NCI-H1417 treated with DMSO at 0.1 percent for 48 hours (cell line): ENCODE measurements around the gene ACLY.
"Not testable (repeated sequence)": the region's sequence is repeated elsewhere in the genome, so short reads cannot be mapped to it uniquely, and the experiment has no call there.

Experiments
- DNase-seq: peaks from one replicate; lab custom pipeline; 2025; lab: John Stamatoyannopoulos, UW

Gene ACLY

DNA sequence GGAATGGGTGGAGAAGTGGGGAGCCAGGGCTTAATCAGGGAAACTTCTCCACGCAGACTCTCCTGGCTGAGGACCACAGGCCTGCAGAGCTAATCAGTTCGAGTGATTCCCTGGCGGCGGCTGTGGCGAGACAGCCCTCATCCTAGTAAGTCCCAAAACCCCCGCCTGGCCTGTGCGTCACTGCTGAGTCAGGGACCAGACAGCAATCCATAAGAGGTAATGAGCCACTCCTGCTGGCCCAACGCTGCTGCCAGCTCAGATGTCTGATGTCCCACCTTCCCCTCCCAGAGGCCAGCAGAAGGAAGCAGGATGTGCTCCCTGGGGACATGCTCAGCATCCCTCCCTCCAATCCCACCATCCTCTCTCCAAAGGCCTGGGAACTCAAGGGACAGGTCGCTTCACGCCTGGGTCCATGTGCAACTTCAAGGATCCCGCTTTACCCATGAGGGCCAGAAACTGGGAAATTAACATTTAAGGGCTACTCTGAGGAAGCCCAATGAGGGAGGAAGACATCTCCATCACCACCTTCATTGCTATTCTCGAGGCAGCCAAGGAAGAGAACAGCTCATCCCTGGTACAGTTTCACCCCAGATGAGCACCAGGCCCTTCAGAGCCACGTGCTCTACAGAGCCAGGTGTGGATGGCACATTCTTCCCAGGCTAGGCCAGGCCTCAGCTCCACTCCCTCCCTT, 7.9 kb downstream of the ACLY start:
- no peak for DNase-seq

DNA sequence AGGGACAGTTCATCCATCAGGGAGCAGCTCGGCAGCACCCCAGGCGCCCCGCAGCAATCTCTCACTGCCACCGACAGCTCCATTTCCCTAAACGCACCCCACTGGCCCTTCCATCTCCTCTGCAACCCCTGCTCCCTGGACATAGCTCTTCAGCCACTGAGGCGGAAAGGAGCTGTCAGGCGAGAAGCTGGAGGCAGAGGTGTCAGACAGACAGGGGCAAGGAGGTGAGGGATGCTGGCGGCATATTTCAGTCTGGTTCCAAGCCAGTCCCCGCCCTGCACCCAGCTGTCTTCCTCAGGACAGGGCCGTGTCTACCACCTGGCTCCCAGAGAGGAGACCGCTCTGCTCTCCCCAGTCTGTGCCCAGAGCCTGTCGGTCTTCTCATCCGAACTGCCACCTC, 9.7 kb downstream of the ACLY start:
- DNase-seq: no peak

DNA sequence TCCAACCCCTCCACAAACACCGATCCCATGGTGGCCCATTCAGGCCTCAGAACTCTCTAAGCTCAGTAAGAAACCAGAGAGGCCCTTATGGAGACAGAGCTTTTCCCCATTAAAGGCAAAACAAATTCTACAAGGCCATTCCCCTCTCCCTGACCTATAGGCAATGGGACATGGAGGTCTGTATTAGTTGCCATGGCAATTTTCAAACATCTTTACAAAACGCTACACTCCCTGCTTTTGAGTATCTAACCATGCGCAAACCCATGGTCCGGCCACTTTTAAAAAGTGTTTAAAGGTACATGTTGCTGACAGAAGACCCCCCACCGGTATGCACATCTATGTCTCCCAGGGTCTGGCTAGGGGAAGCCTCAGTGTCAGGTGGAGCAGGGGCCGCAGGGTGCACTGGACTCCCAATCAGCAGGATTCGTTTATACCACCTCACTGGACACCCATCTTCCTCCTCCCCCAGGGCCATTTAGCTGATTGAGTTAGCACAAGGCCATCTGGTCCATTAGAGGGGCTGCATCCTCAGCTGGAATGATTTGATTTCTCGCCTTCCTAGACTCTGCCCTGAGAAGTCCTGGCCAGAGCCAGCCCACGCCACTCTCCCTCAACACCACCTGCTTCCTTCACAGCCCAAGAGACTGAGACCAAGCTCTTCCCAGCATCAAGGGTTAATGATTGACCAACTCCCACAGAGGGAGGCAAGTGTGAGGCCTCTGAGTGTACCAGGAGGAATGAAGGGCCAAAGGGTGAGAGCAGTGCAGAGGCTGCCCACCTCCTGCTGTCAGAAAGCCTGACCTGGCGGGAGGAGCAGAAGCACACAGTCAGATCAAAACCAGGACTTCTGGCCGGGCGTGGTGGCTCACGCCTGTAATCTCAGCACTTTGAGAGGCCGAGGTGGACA, 10.9 kb downstream of the ACLY start:
- no peak for DNase-seq

DNA sequence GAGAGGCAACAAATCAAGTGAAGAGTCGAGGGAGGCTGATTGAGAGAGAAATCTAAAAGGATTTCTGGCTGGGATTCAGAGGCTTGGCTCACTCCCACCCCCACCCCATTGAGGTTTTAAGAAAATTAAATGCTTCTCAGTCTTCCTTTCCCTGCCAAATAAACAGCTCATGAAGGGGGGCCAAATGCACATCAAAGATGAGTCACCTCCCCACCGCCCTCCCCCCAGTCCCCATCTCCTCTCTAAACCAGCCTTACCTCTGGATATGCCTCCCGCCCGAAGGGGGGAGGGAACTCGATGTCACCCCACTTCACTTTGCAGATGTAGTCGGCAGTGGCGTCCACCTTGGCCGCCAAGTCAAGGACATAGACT, 11.6 kb downstream of the ACLY start:
- no peak for DNase-seq

DNA sequence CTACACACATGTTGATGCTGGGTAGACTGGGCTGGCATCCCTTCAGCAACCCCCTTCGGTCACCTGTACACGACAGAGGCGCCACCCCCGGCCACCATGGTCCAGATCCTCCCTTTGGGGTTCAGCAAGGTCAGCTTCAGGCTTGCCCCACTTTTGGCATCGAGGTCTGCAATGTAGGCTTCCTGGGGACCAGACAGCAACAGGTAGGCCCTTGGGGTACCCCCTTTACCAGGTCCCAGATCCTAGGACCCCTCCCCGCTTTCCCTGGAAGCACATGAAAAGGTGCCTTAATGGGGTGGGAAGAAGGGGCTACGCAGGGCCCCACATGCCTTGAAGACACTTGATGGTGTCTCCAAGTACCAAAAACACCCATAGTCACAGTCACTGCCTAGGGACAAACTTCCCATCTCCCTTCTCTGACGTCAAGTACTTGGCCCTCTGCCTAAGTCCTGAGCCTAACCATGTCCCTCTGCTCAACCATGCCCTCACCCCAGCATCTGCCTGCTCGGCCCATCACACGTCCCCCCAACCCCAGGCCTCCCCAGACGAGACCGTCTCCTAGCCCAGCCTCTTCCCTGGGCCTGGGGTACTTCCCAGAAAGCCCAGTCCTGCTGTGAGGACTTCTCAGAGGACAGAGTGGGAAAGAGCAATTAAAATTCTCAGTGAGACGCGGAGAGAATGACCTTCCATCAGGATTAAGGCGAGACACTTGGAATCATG, 12.1 kb downstream of the ACLY start:
- DNase-seq: no peak

DNA sequence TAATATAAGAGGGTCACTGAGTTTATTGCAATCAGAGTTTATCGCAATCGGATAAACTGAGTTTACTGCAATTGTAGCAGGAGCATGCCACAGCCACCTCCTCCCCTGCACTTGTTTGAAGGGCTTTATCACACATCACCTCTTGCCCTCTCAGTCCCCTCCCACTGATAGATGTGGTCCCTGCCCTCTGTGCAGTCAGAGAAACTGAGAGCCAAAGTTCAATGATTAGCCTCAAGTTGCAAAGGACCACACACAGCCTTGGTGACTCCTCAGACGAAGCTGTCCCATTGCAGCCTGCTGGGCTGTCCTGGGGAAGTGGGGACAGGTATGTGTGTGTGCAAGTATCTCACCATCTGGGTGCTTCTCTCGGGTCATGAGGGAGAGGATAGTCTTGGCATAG, 13.6 kb downstream of the ACLY start:
- no peak for DNase-seq

DNA sequence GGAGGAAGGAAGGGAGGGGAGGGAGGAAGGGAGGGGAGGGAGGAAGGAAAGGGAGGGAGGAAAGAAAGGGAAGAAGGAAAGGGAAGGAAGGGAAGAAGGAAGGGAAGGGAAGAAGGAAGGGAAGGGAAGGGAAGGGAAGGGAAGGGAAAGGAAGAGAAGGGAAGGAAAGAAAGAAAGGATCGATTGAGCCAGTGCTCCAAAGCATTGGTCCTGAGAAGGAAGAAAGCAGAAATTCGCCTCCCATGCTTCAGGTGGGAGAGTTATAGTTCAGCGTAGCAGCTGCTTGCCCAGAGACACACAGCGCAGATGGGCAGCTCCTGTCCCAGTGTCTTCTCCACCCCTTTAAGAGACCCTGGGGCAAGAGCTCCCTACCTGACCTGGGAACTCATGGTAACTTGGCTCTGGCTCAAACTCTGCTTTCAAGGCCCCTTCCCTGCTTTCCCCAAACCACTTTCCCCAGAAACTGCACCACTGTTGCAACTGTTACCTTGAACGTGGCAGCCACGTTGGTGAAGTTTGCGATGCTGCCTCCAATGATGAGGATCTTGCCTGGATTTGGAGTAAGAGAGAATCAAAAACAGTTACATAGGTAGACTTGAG, 14.4 kb downstream of the ACLY start:
- DNase-seq: no peak

DNA sequence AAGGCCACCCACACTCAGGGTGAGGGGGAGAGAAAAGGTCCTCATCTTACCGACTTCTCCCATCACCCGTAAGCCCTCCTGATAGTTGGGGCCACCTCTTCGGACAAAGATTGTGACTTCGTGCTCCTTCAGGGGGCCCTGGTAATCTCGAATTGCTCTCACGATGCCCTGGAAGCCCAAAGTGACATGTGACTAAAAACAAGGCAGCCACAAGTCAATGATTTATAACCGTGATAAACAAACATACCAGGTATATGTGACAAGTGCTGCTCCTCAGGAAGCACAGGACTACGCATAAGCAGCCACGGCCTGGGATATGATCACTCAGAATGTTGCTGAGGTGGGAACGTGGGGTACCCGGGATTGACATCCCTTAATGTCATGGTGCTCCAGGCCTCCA, 17.1 kb downstream of the ACLY start:
- DNase-seq: no peak

DNA sequence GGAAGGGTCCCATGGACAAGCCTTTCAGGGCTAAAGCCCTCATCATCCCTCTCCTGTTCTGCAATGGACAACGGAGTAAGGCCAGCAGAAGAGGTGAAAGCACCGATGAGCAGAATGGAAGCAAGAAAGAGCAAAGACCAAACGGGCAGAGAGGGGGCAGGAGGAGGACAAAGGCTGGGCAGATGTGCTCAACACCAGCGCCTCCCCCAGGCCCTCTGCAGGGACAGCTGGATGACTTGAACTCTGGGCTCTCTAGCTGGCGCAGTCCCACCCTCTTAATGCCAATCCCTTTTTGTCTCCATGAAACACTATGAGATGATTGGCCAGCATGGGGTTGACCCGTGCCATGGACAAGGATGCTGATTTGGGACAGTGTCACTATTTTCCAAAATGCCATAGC, 22.0 kb downstream of the ACLY start:
- DNase-seq: no peak

DNA sequence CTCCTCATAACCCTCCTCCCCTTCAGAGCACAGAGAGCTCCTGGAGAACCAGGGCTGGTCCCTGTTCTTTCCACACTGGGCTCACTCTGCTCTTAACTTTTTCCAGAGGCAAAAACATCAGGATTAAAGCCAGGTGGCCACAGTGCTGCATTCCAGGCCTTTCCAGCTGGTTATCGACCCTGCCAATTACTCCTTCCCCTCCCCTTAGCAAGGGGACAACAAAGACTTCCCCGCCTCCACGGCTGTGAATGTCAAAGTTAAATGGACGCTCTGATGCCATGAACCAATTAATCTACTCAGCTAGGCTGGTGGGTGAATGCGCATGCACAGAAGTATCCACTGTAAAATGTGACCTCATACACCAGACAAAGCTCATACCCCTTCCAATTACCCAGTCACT, 23.1 kb downstream of the ACLY start:
- no peak for DNase-seq

DNA sequence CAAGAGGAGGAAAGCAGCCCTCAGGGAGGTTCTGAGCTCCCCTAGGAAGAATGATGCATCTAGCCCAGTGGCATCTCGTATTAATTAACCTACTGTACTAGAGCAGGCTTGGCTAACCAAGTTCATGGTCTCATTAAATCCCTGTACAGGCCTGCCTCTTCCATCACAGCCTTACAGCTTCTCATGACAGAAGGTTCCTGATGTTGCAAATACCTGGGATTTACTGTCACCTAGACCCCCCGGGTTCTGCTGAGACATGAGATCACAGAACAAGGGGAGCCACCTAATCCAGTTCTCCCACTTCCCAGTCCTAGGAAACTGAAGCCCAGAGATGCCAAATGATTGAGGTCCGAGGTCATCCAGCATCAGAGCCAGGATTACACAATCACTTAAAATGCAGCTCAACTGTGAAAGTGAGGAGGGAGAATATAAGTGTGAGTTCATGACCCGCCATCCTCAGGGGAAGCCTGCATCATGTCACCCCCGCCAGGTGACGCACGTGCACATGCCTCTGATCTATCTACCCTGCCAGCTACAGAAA, 23.9 kb downstream of the ACLY start:
- no peak for DNase-seq

DNA sequence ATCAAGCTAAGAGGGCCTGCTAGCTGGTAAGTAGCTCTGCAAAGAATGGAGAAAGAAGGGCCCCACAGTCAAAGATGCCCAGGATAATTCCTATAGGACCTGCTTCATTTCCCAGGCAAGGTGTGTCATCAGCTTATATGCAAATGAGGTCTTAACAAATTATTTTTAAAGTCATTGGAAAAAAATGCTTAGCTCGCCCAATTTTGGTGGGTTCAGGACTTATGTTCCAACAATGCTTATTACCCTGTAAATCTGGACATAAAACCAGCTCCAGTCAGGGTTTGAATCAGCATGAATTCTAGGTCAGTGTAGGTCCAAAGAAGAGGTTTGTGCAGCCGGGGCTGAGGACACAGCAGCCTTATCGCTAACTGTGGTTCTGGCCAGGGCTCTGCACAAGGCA, 25.4 kb downstream of the ACLY start:
- no peak for DNase-seq

DNA sequence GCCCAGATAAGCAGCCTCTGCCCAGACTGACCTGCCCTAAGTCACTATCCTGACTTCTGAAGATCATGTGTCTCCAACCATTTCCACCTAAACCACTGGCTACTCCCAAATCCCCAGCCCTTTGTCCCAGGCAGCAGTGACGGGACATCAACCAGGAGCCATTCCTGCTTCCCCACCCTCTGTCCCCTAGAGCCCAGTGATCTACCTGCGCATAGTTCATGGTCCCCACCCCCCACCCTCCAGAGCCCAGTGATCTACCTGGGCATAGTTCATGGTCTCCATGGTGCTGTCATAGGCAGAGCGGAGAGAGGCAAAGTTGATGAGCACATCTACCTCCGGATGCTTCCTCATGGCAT, 26.8 kb downstream of the ACLY start:
- DNase-seq: no peak

DNA sequence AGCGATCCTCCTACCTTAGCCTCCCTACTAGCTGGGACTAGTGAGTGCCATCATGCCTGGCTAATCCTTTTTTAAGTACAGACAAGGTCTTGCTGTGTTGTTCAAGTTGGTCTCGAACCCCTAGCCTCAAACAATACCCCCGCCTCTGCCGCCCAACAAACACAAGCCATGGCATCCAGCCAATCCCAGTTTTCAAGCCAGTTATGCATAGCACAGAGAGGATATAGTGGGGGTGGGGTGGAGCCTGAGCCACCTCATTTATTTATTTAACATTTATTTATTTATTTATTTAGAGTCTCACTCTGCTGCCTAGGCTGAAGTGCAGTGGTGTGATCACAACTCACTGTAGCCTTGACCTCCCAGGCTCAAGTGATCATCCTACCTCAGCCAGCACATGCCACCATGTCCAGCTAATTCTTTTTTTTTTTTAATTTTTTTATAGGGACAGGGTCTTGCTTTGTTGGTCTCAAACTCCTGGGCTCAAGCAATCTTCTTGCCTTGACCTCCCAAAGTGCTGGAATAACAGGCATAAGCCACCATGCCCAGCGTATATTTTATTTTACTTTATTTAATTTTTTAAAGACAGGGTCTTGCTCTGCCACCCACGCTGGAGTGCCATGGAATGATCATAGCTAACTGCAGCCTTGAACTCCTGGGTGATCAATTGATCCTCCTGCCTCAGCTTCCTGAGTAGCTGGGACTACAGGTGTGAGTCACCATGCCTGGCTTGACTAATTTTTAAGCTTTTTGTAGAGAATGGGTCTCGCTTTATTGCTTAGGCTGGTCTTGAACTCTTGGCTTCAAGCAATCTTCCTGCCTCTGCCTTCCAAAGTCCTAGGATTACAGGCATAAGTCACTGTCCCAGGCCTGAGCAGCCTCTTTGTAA, 27.4 kb downstream of the ACLY start:
- DNase-seq: no peak

DNA sequence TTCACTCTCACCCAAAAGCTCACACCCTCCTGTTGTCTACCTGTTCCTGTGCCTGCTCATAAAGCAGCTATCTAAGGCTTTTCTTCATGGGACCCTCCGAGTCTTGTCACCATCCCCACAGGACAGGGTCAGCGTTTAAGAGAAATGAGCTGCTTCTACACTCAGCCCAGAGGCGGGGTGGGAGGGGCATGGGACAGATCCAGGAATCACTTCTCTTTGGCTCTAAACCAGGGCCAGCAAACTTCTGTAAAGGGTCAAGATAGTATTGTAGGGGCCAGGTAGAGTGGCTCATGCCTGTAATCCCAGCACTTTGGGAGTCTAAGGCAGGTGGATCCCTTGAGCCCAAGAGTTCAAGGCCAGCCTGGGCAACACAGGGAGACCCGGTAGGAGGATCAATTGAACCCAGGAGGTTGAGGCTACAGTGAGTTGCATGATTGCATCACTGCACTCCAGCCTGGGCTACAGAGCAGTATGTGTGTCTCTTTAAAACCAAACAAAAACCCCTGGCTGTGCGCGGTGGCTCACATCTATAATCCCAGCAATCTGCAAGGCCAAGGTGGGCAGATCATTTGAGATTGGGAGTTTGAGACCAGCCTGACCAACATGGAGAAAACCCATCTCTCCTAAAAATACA, 30.3 kb downstream of the ACLY start:
- no peak for DNase-seq

DNA sequence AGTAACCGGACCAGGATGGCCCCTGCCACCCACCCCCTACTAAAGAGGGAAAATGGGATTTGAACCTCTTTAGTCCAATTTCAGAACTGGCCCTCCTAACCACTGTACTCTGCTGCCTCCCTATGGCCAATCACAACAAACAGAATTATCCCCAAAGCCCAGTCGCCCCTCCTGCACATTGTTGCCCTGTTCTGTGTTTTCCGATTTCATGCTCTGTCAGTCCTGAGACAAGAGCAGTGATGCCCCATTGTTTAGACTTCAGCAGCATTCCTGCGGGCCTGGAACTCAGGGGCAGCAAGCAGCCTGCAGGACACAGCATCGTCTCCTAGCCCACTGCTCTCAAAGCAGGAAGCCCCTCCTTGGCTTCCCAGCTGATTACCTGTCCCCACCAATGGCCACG, 33.0 kb downstream of the ACLY start:
- no peak for DNase-seq

DNA sequence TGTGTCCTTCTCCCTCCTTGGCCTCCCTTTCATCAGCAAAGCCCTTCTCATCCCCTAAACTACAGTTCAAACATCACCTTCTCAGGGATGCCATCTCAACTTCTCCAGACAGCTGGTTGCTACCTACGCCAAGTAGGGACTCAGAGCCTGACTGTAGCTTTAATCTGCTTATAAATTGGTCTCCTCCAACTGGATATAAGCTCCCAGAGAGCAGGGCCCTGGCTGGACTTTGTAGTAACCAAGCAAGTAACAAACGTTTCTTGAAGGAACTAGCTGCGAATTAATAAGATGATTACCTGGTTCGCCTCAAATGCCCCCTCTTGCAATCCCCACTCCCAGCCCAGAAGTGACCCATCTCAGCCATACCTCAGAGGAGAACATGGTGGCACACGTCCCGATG, 36.0 kb downstream of the ACLY start:
- no peak for DNase-seq

DNA sequence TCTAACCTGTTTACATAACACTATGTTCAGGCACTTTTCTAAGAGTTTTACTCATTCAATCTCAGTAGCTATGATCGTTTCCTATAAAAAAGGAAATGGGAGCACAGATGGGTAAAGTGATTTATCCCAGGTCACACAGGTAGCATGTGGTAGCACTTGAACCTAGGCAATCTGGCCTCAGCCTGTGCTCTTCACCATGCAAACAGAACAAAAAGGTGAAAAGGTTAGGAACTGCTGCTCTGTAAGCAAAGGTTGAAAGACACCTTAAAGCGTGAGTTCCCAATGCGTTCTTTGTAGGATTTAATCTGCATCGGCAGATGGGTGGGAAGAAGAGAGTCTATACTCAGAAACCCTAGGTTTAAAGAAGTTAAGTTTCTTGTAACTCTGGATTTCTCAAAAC, 38.6 kb downstream of the ACLY start:
- no peak for DNase-seq

DNA sequence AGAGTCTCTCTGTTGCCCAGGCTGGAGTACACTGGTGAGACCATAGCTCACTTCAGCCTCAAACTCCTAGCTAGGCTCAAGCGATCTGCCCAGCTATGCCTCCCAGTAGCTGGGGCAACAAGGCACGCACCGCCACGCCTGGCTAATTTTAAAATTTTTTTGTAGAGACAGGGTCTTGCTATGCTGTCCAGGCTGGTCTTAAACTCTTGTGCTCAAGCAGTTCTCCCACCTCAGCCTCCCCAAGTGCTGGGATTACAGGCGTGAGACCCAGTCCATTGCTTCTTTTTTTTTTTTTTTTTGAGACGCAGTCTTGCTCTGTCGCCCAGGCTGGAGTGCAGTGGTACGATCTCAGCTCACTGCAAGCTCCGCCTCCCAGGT, 44.5 kb downstream of the ACLY start:
- DNase-seq: not testable (repeated sequence)

DNA sequence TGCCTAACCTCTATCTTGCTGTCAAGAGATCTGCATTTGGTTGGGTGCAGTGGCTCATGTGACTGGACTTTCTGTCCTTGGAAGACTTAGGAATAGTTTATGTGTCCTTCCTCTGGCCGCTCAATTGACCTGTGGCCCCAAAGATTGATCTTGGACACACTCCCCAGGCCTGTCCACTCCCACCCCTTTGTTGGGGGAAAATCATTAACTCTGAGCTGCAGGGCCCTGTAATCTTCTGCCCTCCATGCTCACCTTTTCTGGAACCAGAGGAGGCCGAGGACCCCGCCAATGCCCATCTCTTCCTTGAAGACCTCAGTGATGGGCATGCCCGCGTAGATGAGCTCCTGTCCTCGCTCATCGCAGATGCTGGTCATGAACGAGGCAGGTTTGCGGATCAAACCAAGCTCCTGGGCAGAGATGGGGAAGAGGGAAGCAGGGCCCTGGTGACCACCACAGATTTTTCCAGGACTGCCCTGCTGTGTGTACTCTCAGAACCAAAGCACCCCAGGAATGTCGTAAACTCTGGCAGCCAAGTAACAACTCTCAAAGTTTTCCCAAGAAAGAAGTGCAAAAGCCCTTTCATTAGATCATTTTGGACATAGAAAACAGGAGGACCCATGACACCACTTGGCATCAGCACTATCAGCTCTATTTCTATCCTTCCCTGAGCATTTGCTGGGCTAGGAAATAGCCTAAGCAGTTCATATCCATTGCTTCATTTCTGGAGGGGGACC, 45.0 kb downstream of the ACLY start:
- DNase-seq: no peak
